Adrenal gland (tissue), 5 donors: ENCODE measurements around the gene MTA3.

Experiments
- POLR2A ChIP-seq, 2 donors: fragments of 450-650 bp; IDR thresholded peaks; one replicate each; pipeline ENCODE4 v1.6.1; 2017; ENCODE audit warnings: antibody characterized with exemption in 2 of 2, mild to moderate bottlenecking in 2 of 2, moderate library complexity in 1 of 2
- TF ChIP-seq, protein P1 (sequence below), 6 experiments: fragments of 450-650 bp in 4 of 6; fragments of 200-600 bp in 2 of 6; sonication (generic) in 1 of 6; IDR thresholded peaks; 1 replicate in 5 of 6; 2 replicates in 1 of 6; pipeline versions ENCODE4 v1.5.1 to v1.8.0; 2016 to 2021; ENCODE audit warnings: antibody characterized with exemption in 6 of 6, mild to moderate bottlenecking in 2 of 6, moderate library complexity in 1 of 6
- donor health status: DM: no; HTN: no; CAD: no.

DNA sequence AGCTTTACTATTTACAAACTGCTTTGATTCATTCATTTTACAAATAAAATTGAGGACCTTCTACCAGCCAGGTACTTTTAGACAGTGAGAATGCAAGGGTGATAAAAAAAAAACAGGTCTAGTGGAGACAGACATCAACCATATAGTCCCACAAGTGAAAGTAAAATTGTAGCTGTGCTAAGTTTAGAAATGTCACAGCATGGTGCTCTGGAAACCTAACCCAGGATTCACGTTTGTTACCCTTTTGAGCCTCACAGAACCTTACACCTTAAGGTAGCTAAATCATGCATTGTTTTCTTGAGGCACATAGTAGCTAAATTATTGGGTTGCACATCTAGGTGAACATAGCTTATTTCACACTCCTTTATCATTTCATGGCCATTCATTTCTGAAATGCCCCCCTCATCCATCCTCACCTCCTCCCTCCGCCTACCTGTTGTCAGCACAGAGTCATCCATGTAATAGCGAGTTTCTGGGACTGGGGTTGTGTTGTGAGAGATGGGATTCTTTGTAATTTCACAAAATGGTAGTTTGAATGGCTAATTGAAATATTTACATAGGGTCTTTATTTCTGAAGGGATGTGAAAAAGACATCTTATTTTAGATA lies 7.1 kb downstream of the MTA3 start:
- TF ChIP-seq POLR2A (IDR thresholded peaks at IDR 0.05), result no peak
- TF ChIP-seq, protein P1, sequence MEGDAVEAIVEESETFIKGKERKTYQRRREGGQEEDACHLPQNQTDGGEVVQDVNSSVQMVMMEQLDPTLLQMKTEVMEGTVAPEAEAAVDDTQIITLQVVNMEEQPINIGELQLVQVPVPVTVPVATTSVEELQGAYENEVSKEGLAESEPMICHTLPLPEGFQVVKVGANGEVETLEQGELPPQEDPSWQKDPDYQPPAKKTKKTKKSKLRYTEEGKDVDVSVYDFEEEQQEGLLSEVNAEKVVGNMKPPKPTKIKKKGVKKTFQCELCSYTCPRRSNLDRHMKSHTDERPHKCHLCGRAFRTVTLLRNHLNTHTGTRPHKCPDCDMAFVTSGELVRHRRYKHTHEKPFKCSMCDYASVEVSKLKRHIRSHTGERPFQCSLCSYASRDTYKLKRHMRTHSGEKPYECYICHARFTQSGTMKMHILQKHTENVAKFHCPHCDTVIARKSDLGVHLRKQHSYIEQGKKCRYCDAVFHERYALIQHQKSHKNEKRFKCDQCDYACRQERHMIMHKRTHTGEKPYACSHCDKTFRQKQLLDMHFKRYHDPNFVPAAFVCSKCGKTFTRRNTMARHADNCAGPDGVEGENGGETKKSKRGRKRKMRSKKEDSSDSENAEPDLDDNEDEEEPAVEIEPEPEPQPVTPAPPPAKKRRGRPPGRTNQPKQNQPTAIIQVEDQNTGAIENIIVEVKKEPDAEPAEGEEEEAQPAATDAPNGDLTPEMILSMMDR (IDR thresholded peaks at IDR 0.05), result no peak
